M059J (cell line): ENCODE data around the gene CACNA1F. TPM values are rescaled to one million over a fixed set of nuclear protein-coding genes. Genes with fewer than 3 reads are reported as not detected.
A peak's percentile ranks its signal among the peaks of the same experiment; 100 is the strongest.

Experiments used
- DNase-seq: peaks from one replicate; pipeline ENCODE4 v3.0.0-alpha.2; 2012; ENCODE audit warnings: low read depth
- total RNA-seq: library from RNA; depleted of rRNA; stranded (reverse); fragments of >200 nt; shearing (Covaris generic); gene quantifications from 2 replicates; pipeline ENCODE4 v1.2.3, GENCODE V29; 2014

Gene CACNA1F
- total RNA-seq, 1 experiment from 2014 or later: not detected

- DNase-seq: no peak
These were observed 33.9 kb downstream of the CACNA1F start for GRCh38 chrX:49199315-49199595.

DNA sequence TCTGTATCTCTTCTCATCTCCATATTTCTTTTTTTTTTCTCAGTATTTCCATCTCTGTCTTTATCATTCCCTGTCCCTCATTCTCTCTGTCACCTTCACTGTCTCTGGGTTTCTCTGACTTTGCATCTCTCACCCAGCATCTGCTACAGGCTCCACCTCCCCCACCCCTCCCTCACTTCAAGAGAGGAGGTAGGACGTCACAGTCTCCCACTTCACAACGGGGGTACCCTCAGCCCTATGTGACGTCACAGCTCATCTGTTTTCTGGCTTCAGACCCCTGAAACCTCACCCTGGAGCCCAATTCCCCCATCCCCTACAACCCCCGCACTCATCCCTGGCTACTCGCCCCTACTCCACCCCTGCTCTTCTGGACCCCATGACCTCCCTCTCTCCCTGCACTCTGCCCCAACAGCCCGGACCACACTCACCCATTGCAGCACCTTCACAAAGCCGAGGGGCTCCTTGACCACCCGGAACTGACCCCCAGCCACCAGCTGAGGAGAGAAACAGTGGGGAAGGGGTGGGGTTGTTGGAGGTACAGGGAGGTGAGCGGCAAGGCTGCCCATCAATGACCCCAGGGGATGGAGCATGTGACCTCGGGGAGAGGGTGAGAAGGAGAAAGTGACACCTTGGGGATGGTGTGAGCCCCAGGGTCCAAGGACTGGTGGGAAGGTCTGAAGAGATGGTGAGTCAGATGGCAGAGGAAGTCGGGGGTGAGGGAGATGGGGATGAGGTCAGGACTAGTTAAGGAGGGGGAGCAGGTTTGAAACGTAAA is 34.4 kb downstream of the CACNA1F start:
- no peak for DNase-seq

- no peak for DNase-seq
These were observed 35.5 kb downstream of the CACNA1F start for GRCh38 chrX:49197543-49198087.

GRCh38 chrX:49193542-49193964 is 39.6 kb downstream of the CACNA1F start:
- no peak for DNase-seq

GRCh38 chrX:49192722-49193328 is 40.3 kb downstream of the CACNA1F start:
- DNase-seq: no peak

- no peak for DNase-seq
These were observed 41.5 kb downstream of the CACNA1F start for GRCh38 chrX:49191574-49192011.

DNA sequence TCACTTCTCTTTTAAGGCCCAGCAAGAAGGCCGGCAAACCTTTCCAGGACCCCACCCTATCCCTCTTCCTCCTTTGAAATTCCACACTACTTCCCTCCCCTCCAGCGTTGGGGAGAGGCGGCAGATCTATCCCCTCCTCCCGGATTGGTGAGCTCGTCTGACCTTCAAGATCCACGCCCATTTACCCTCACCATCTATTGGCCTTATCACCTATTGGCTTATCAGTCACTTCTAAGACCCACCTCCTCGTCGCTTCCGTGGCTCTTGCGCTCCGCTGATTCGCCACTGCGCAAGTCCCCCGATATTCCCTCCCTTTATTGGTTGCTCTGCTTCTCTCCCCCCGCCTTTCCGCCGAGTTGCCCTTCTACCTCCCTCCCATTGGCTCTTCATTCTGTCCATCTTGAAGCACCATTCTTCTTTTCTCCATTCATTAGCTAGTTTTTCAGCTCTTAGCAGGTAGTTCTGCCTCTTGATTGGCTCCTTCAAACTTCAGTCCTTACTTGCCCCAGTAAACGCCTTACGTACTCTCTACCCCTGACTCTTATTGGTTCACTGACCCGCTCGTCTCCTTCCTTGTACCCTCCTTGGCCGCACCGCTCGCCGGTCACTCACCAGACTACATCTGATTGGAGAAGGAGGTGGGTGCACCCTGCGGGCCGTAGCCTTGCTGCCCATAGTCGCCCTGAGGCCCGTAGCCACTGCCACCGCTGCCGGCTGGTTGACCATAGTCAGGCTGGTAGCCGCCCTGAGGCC is 42.1 kb downstream of the CACNA1F start:
- peak; percentile 99 for DNase-seq

DNA sequence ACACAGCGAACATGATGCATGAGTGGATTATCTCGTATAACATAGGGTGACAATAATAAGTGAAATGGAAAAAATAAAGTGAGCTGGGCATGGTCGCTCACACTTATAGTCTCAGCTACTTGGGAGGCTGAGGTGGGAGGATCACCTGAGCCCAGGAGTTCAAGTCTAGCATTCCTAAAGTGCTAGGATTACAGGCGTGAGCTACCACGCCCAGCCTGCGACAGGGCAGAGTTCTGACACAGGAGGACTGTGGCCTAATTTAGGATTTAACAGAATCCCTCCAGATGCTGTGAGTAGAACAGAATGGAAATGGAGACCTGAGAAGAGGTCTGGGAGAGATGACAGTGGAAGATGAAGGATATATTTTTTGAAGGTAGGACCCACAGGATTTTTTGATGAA is 43.5 kb downstream of the CACNA1F start:
- DNase-seq: no peak

DNA sequence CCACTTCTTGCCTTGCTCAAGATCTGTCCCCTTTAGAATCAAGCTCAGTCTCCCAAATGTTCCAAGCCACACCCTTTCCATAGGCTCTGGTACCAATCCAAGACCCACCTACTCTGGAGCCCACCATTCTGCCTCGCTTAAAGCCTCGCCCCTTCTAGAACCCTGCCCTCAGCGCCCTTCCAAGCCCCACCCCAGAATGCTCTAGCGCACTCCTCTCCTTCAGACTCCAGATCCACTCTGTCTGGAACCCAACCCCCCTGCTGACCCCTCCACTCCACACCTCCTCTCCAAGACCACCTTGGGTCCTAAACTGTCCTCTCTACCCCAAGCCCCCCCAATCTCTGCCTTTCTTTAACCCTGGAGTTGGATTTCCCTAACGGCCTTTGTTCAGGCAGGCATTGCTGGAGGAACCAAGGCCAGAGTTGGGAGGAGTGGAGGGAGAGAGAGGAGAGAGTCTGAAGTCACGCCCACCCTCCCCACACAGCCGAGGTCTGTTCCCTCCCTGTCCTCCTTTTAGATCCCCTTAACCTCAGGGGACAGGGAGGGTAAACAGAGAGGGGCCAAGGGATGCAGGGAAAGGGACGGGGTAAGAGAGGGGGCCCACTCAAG is 44.6 kb downstream of the CACNA1F start:
- no peak for DNase-seq

GRCh38 chrX:49187526-49187925 is 45.6 kb downstream of the CACNA1F start:
- no peak for DNase-seq

- DNase-seq: no peak
These were observed 46.1 kb downstream of the CACNA1F start for GRCh38 chrX:49187028-49187394.

DNA sequence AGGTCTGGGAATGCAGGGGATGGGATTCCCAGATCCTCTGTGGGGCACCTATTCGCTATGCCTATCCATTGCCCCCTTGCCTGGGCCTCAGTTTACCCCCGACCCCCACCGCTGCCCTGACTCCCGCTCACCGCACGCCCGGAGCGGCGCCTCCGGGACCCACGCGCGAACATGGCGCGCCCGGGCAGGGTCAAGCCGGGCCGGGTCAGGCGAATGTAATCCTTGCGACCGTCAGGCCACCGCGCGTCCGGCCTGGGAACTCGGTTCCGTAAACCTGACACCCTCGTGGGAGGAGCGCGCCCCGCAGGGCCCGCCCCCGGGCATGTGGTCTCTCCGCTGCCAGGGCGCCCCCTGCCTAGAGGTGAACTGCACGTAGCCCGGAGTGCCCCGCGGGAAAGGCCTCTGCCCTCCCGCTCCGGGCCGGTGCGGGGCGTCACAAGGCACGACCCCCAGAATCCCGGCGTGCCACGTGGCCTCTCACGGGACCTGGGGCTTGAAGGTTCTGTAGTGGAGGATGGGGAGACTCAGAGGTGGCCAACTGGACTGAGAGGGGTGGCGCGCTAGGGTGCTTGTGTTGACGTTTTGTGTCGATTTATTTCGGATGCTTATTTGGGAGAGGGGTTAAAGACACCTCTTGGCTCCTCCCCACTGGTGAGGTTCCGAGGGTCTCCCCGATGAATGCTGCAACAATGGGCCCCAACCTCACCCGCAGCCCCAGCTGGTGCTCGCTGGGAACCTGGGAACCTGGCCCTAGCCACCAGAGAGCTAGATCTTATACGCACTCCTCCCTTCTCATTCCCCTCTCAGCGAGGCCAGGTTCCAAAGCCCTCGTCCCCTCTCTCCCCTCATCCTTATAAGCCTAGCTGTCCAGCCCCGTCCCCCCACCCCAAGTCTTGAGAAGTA is 46.8 kb downstream of the CACNA1F start, which contains the start of gene PRICKLE3:
Gene PRICKLE3 (minus strand): TSS at position 249 of the 903 bp plus-strand sequence. CDS start 76 bp downstream, at position 173.
- DNase-seq: peak; percentile 75

DNA sequence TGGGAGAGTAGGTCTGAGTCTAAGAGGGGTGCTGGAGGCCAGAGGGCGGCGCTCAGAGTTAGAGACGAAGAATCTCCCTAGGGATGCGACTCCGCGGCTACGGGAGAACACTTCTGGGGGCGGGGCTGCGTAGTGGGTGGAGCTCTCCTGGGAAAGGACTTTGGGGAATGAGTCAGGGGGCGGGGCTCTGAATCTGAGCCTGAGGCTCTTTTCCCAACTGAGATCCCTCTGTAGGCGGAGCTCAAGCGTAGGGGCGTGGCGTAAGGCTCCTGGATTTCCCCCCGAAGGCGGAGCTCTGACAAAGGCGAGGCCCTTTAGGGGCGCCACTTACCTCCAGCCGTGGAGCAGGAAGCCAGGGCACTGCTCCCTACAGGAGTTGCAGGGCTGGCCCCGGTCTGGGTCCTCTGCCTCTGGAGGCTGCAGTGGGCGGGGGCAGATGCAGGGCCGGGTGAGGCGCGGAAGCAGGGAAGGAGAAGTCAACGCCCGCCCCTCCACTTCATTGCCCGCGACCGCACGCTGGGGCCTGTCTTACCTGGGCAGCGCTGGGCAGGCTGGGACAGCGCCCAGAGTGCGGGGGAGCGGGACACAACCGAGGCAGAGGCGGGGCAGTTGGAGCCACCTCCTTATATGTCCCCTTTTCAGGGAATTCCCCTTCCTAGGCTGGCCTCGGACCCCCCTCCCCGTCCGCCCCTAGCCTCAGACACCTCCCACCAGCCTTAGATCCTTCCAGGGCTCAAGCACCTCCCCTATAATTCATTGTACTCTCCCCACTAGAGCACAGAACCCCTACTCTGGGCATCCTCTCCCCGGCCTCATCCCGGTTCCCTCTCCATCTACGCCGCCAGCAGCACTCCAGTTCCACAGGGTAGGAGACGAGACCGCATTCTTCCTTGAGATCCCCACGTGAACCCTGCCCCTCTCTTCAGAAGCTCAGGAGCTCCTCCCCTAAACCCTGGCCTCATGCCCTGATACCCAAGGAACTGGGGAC is 48.6 kb downstream of the CACNA1F start:
- peak; percentile 33 for DNase-seq

GRCh38 chrX:49183701-49184281 is 49.3 kb downstream of the CACNA1F start:
- no peak for DNase-seq

DNA sequence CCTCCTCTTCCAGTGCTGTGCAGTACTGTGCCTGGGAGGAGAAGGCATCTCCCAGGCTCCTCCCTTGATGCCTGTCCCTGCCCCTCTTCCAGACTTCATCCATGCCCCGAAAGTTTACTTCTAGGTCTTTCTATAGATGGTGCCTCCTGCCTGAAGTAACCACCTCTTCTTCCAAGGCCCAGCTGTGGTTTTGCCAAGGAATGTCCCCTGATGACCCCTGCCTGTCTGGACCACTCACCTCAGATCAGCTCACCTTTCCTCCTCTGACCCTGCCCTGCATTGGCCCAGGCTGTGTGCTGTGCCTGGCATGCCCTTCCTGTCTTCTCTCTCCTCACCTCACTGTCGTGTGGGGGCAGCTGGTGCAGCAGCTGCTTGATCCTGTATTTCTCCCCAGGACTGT is 53.8 kb downstream of the CACNA1F start:
- no peak for DNase-seq

DNA sequence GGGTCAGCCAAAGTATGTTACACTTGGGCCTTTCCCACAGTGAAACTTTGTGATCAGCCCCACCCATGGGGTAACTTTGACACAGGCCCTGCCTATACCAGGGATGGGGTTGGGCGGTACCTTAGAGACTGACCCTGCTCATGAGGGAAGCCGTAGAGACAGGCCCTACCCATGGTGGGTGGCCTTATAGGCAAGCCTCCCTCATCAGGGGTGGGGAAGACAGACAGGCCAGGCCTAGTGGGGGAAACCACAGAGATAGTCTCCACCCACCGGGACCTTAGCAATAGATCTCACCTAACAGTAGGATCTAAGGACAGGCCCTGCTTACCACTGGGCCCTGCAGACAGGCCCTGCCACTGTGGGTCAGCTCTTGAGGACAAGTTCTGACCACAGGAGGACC is 54.6 kb downstream of the CACNA1F start:
- DNase-seq: no peak

DNA sequence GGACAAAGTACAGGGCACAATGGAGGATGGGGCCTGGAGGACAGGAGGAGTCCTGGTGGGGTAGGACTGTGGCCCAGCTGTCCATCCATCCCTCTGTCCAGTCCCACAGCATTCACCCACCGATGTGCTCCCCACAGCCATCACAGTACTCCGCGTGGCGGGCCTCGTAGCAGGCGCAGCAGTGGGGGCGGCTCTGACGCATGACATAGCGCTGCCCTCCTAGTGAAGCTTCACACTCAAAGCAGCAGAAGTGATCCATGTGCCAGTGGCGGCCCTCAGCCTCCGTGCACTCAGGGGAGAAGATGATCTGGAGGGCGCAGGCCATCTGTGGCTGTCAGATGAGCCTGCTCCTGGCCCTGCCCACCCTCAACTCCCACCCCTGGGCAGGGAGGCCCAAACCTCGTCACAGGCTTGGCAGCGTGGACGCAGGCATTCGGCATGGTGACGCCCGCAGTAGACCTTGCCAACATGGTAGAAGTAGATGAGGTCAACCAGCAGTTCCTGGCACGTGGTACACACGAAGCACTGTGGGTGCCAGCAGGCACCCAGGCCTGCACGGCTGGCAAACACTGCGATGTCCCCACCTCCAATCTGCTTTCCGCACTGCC is 55.2 kb downstream of the CACNA1F start:
- DNase-seq: no peak

- DNase-seq: no peak
These were observed 55.8 kb downstream of the CACNA1F start for GRCh38 chrX:49177338-49177833.
